K562 (cell line): Measurements from ENCODE around the gene RBBP4.
"Not testable (repeated sequence)": the region's sequence is repeated elsewhere in the genome, so short reads cannot be mapped to it uniquely, and the experiment has no call there.

Source experiments
- BRF1 ChIP-seq: IDR thresholded peaks from 3 replicates; pipeline ENCODE4 v1.6.1; 2011; ENCODE audit warnings: borderline replicate concordance, mild to moderate bottlenecking; ENCODE audit not compliant: insufficient read length; ENCODE audit errors: extremely low read depth
- FOXM1 ChIP-seq, 2 experiments: fragments of 450-650 bp in 1 of 2; sonication (generic) in 1 of 2; formaldehyde crosslinking in 1 of 2; IDR thresholded peaks; 2 replicates each; pipeline versions ENCODE4 v1.6.1 to v1.9.0; 2017 to 2022; ENCODE audit warnings: low read depth in 2 of 2, mild to moderate bottlenecking in 2 of 2, missing genetic modification reagents in 1 of 2, moderate library complexity in 1 of 2
- HMGN3 ChIP-seq: IDR thresholded peaks from 2 replicates; pipeline ENCODE4 v1.6.1; 2011; ENCODE audit warnings: borderline replicate concordance, low read depth, mild to moderate bottlenecking, mixed read lengths, low read length; ENCODE audit not compliant: insufficient read length; ENCODE audit errors: extremely low read depth
- MAFK ChIP-seq: IDR thresholded peaks from 2 replicates; pipeline ENCODE4 v1.6.1; 2011; ENCODE audit warnings: low read length, improper control_type of control experiment
- MEIS2 ChIP-seq: fragments of 450-650 bp; IDR thresholded peaks from 2 replicates; pipeline ENCODE4 v1.6.1; 2014; ENCODE audit warnings: mild to moderate bottlenecking; ENCODE audit not compliant: partially characterized antibody
- MLX ChIP-seq, 2 experiments: fragments of 450-650 bp in 1 of 2; sonication (generic) in 1 of 2; formaldehyde crosslinking; conservative IDR thresholded peaks; 2 replicates each; pipeline versions ENCODE4 v1.4.0 to v1.8.1; 2020 to 2022; ENCODE audit warnings: mild to moderate bottlenecking in 1 of 2, missing genetic modification reagents in 1 of 2
- MYC ChIP-seq, 2 experiments: fragments of 250-450 bp in 1 of 2; sonication (Bioruptor Pico) in 1 of 2; IDR thresholded peaks; 2 replicates each; pipeline versions ENCODE4 v1.5.1 to v1.6.1; 2012 to 2021; ENCODE audit warnings: low read depth in 2 of 2, borderline replicate concordance in 1 of 2, improper control_type of control experiment in 1 of 2, low read length in 1 of 2, mild to moderate bottlenecking in 1 of 2, moderate library complexity in 1 of 2
- TF ChIP-seq, protein P1 (sequence below): sonication (generic); formaldehyde crosslinking; IDR thresholded peaks from 2 replicates; pipeline ENCODE4 v1.8.1; 2022; ENCODE audit warnings: missing genetic modification reagents
- TF ChIP-seq, protein P2 (sequence below), 2 experiments: fragments of 450-650 bp in 1 of 2; sonication (generic) in 1 of 2; formaldehyde crosslinking in 1 of 2; IDR thresholded peaks; 2 replicates each; pipeline versions ENCODE4 v1.7.1 to v1.9.0; 2016 to 2022; ENCODE audit warnings: inconsistent platforms in 1 of 2, mild to moderate bottlenecking in 1 of 2, missing genetic modification reagents in 1 of 2
- TF ChIP-seq, protein P3 (sequence below), 3 experiments: IDR thresholded peaks in 2 of 3; conservative IDR thresholded peaks in 1 of 3; 2 replicates each; pipeline ENCODE4 v1.5.1; 2011 to 2012; ENCODE audit warnings: low read length in 3 of 3, mild to moderate bottlenecking in 3 of 3, control low read depth in 2 of 3, improper control_type of control experiment in 1 of 3, inconsistent platforms in 1 of 3, low read depth in 1 of 3, mixed read lengths in 1 of 3, moderate library complexity in 1 of 3; ENCODE audit not compliant: insufficient read depth in 2 of 3

GRCh38 chr1:32668716-32669115 is 17.7 kb downstream of the RBBP4 start:
- TF ChIP-seq MEIS2; HMGN3; FOXM1 (IDR thresholded peaks at IDR 0.05; ENCODE audit: low read depth); FOXM1 (CRISPR knock-in tag; IDR thresholded peaks at IDR 0.05; ENCODE audit: low read depth); MLX (CRISPR knock-in tag; conservative IDR thresholded peaks at IDR 0.05); MAFK; BRF1; MYC (IDR thresholded peaks at IDR 0.05; ENCODE audit: low read depth, low read length); MYC (CRISPR knock-in tag; IDR thresholded peaks at IDR 0.05; ENCODE audit: borderline replicate concordance, low read depth): not testable (repeated sequence)
- TF ChIP-seq, protein P1, sequence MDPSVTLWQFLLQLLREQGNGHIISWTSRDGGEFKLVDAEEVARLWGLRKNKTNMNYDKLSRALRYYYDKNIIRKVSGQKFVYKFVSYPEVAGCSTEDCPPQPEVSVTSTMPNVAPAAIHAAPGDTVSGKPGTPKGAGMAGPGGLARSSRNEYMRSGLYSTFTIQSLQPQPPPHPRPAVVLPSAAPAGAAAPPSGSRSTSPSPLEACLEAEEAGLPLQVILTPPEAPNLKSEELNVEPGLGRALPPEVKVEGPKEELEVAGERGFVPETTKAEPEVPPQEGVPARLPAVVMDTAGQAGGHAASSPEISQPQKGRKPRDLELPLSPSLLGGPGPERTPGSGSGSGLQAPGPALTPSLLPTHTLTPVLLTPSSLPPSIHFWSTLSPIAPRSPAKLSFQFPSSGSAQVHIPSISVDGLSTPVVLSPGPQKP (CRISPR knock-in tag), result not testable (repeated sequence)
- TF ChIP-seq, protein P2, sequence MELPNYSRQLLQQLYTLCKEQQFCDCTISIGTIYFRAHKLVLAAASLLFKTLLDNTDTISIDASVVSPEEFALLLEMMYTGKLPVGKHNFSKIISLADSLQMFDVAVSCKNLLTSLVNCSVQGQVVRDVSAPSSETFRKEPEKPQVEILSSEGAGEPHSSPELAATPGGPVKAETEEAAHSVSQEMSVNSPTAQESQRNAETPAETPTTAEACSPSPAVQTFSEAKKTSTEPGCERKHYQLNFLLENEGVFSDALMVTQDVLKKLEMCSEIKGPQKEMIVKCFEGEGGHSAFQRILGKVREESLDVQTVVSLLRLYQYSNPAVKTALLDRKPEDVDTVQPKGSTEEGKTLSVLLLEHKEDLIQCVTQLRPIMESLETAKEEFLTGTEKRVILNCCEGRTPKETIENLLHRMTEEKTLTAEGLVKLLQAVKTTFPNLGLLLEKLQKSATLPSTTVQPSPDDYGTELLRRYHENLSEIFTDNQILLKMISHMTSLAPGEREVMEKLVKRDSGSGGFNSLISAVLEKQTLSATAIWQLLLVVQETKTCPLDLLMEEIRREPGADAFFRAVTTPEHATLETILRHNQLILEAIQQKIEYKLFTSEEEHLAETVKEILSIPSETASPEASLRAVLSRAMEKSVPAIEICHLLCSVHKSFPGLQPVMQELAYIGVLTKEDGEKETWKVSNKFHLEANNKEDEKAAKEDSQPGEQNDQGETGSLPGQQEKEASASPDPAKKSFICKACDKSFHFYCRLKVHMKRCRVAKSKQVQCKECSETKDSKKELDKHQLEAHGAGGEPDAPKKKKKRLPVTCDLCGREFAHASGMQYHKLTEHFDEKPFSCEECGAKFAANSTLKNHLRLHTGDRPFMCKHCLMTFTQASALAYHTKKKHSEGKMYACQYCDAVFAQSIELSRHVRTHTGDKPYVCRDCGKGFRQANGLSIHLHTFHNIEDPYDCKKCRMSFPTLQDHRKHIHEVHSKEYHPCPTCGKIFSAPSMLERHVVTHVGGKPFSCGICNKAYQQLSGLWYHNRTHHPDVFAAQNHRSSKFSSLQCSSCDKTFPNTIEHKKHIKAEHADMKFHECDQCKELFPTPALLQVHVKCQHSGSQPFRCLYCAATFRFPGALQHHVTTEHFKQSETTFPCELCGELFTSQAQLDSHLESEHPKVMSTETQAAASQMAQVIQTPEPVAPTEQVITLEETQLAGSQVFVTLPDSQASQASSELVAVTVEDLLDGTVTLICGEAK (IDR thresholded peaks at IDR 0.05), result not testable (repeated sequence)
- TF ChIP-seq, protein P2 (CRISPR knock-in tag; IDR thresholded peaks at IDR 0.05), result not testable (repeated sequence)
- TF ChIP-seq, protein P3, sequence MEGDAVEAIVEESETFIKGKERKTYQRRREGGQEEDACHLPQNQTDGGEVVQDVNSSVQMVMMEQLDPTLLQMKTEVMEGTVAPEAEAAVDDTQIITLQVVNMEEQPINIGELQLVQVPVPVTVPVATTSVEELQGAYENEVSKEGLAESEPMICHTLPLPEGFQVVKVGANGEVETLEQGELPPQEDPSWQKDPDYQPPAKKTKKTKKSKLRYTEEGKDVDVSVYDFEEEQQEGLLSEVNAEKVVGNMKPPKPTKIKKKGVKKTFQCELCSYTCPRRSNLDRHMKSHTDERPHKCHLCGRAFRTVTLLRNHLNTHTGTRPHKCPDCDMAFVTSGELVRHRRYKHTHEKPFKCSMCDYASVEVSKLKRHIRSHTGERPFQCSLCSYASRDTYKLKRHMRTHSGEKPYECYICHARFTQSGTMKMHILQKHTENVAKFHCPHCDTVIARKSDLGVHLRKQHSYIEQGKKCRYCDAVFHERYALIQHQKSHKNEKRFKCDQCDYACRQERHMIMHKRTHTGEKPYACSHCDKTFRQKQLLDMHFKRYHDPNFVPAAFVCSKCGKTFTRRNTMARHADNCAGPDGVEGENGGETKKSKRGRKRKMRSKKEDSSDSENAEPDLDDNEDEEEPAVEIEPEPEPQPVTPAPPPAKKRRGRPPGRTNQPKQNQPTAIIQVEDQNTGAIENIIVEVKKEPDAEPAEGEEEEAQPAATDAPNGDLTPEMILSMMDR (IDR thresholded peaks at IDR 0.05 in 2 of 3, conservative IDR thresholded peaks at IDR 0.05 in 1 of 3; ENCODE audit: insufficient read depth in 2 of 3, low read depth in 1 of 3, low read length in 3 of 3), result not testable (repeated sequence)
